Panc1 (cell line): Measurements from ENCODE around the gene TMEM203.

Experiments
- POLR2AphosphoS5 ChIP-seq: IDR thresholded peaks from 2 replicates; pipeline ENCODE4 v1.6.1; 2012; ENCODE audit warnings: mild to moderate bottlenecking, low read depth, low read length, moderate library complexity
- SIN3A ChIP-seq: IDR thresholded peaks from 2 replicates; pipeline ENCODE4 v1.6.1; 2012; ENCODE audit warnings: low read depth, mild to moderate bottlenecking, low read length, moderate library complexity, borderline replicate concordance; ENCODE audit not compliant: insufficient read depth
- TCF7L2 ChIP-seq: IDR thresholded peaks from 2 replicates; pipeline ENCODE4 v1.6.1; 2011; ENCODE audit warnings: mild to moderate bottlenecking, low read depth, low read length, inconsistent platforms
- TF ChIP-seq, protein P1 (sequence below): fragments of 450-650 bp; IDR thresholded peaks from 2 replicates; pipeline ENCODE4 v1.5.1; 2017; ENCODE audit warnings: mild to moderate bottlenecking
- TF ChIP-seq, protein P2 (sequence below), 2 experiments: IDR thresholded peaks; 2 replicates each; pipeline ENCODE4 v1.6.1; 2011 to 2012; ENCODE audit warnings: low read depth in 2 of 2, control low read depth in 1 of 2, low read length in 1 of 2, mild to moderate bottlenecking in 1 of 2, moderate library complexity in 1 of 2; ENCODE audit not compliant: insufficient read depth in 1 of 2

DNA sequence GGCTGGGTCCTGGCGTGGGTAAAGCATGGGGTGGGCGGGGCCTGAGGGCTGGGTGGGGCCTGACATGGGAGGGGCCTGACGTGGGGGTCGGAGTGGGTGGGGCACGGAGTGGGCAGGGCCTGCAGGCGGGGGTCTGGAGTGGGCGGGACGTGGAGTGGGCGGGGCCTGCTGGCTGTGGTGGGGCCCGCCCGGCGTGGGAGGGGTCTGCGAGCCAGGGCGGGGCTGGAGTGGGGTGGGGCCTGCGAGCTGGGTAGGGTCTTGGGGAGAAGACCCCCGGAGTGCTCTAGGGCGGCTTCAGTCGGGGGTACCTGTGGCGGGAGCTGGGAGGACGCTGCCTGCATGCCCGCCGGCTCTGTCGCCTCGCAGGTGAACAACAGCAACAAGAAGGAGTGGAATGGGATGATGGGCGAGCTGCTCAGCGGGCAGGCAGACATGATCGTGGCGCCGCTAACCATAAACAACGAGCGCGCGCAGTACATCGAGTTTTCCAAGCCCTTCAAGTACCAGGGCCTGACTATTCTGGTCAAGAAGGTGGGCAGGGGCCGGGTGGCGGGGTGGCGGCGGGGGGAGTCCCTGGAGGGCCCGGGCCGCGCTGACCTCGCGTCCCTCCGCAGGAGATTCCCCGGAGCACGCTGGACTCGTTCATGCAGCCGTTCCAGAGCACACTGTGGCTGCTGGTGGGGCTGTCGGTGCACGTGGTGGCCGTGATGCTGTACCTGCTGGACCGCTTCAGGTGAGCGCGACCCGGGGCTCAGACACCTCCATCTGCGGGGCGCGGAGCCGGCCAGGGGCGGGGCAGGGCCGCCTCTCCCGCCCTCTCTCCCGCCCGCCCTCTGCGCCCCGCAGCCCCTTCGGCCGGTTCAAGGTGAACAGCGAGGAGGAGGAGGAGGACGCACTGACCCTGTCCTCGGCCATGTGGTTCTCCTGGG is 43.6 kb downstream of the TMEM203 start:
- TF ChIP-seq, protein P1, sequence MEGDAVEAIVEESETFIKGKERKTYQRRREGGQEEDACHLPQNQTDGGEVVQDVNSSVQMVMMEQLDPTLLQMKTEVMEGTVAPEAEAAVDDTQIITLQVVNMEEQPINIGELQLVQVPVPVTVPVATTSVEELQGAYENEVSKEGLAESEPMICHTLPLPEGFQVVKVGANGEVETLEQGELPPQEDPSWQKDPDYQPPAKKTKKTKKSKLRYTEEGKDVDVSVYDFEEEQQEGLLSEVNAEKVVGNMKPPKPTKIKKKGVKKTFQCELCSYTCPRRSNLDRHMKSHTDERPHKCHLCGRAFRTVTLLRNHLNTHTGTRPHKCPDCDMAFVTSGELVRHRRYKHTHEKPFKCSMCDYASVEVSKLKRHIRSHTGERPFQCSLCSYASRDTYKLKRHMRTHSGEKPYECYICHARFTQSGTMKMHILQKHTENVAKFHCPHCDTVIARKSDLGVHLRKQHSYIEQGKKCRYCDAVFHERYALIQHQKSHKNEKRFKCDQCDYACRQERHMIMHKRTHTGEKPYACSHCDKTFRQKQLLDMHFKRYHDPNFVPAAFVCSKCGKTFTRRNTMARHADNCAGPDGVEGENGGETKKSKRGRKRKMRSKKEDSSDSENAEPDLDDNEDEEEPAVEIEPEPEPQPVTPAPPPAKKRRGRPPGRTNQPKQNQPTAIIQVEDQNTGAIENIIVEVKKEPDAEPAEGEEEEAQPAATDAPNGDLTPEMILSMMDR: no peak
- TF ChIP-seq POLR2AphosphoS5: no peak
- TF ChIP-seq, protein P2, sequence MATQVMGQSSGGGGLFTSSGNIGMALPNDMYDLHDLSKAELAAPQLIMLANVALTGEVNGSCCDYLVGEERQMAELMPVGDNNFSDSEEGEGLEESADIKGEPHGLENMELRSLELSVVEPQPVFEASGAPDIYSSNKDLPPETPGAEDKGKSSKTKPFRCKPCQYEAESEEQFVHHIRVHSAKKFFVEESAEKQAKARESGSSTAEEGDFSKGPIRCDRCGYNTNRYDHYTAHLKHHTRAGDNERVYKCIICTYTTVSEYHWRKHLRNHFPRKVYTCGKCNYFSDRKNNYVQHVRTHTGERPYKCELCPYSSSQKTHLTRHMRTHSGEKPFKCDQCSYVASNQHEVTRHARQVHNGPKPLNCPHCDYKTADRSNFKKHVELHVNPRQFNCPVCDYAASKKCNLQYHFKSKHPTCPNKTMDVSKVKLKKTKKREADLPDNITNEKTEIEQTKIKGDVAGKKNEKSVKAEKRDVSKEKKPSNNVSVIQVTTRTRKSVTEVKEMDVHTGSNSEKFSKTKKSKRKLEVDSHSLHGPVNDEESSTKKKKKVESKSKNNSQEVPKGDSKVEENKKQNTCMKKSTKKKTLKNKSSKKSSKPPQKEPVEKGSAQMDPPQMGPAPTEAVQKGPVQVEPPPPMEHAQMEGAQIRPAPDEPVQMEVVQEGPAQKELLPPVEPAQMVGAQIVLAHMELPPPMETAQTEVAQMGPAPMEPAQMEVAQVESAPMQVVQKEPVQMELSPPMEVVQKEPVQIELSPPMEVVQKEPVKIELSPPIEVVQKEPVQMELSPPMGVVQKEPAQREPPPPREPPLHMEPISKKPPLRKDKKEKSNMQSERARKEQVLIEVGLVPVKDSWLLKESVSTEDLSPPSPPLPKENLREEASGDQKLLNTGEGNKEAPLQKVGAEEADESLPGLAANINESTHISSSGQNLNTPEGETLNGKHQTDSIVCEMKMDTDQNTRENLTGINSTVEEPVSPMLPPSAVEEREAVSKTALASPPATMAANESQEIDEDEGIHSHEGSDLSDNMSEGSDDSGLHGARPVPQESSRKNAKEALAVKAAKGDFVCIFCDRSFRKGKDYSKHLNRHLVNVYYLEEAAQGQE (IDR thresholded peaks at IDR 0.05; ENCODE audit: insufficient read depth in 1 of 2, low read depth in 2 of 2, low read length in 1 of 2): no peak
- no peak for TF ChIP-seq SIN3A
- TF ChIP-seq TCF7L2: no peak
